ENCODE results near the gene ELMO2.

Gene ELMO2

DNA sequence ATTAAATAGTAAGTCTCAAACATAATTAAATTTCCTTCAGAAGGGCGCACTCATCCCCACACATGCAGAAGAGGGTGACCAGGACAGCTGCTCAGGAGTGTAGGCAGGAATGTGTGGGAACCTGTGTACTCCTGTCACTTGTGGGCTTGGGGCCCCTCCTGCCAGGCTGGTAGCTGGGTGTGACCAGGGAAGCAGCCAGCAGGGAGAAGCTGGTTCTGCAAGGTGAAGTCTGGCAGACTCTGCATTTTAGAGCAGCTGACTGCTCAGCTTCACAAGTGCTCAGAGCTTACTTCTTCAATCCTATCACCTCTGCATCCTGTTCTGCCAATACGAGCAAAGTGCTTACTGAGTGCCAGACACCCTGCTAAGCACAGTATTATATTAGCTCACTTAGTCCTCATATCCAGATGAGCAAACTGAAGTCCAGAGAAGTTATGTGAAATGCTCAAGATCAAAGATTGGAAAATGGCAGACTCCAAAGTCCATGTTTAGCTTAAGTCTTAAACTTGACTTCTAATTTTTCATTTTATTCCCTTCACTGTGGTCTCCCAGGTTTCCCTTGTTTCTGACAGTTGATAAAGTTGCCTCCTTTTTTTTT lies 27.9 kb downstream of the ELMO2 start:
- no peaks in the 10 kb centered on the region for H3K27me3 ChIP-seq (replicated peaks; ENCODE audit: insufficient read depth, low read length)
- no peaks in the 10 kb centered on the region for H3K9me3 ChIP-seq (replicated peaks; ENCODE audit: insufficient read depth, low read length)
- DNase-seq, result no peak
- H2AFZ ChIP-seq (ENCODE audit: low read length), result no peak overlapping the region
- no peak overlapping the region for H3K27ac ChIP-seq (ENCODE audit: low read length)
- no peak overlapping the region for H3K9ac ChIP-seq (ENCODE audit: low read length)
- H3K79me2 ChIP-seq (ENCODE audit: low read length), result no peaks in the 10 kb centered on the region
- H3K4me1 ChIP-seq (ENCODE audit: low read length), result no peaks in the 10 kb centered on the region
- no peak overlapping the region for H3K4me2 ChIP-seq (ENCODE audit: low read depth, low read length)
- H3K36me3 ChIP-seq (replicated peaks; ENCODE audit: insufficient read depth, low read length), result peaks cover 5% of the 10 kb centered on the region; the same call in 1 of the 2 replicates
- TF ChIP-seq EZH2 (optimal IDR thresholded peaks at IDR 0.05; ENCODE audit: low read depth, low read length), result no peak
- no peak for TF ChIP-seq EZH2phosphoT487 (IDR thresholded peaks at IDR 0.05; ENCODE audit: low read length)
- TF ChIP-seq, protein P1, sequence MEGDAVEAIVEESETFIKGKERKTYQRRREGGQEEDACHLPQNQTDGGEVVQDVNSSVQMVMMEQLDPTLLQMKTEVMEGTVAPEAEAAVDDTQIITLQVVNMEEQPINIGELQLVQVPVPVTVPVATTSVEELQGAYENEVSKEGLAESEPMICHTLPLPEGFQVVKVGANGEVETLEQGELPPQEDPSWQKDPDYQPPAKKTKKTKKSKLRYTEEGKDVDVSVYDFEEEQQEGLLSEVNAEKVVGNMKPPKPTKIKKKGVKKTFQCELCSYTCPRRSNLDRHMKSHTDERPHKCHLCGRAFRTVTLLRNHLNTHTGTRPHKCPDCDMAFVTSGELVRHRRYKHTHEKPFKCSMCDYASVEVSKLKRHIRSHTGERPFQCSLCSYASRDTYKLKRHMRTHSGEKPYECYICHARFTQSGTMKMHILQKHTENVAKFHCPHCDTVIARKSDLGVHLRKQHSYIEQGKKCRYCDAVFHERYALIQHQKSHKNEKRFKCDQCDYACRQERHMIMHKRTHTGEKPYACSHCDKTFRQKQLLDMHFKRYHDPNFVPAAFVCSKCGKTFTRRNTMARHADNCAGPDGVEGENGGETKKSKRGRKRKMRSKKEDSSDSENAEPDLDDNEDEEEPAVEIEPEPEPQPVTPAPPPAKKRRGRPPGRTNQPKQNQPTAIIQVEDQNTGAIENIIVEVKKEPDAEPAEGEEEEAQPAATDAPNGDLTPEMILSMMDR (IDR thresholded peaks at IDR 0.05; ENCODE audit: low read length), result no peak
- H3F3A ChIP-seq (ENCODE audit: insufficient read depth, low read length), result no peaks in the 10 kb centered on the region
- no peaks in the 10 kb centered on the region for H3K9me2 ChIP-seq (replicated peaks; ENCODE audit: insufficient read depth, low read length)
- H3K4me3 ChIP-seq (ENCODE audit: low read length), result no peak overlapping the region
- no peaks in the 10 kb centered on the region for H4K20me1 ChIP-seq (ENCODE audit: insufficient read depth, low read length)

DNA sequence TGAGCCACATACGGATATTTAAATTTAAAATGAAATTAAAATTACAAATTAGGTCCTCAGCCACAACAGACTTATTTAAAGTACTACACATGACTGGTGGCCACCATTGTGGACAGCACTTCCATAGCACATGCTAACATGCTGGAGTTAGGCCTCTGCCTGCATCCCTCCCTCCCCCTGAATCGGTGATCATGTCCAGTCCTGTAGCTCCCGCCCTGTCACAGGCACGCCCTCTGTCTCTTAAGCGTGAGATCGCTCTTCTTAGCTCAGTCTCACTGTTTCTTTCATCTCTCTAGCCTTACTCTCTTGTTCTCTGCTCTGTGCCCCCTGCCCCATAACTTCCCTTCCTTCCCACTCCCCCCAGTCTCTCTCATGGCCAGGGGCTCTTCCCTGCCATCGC lies 28.9 kb downstream of the ELMO2 start:
- Histone ChIP-seq H3F3A (ENCODE audit: insufficient read depth, low read length) (no peaks in the 10 kb centered on the region), H3K9me2 (replicated peaks; ENCODE audit: insufficient read depth, low read length) (no peaks in the 10 kb centered on the region), H3K27me3 (replicated peaks; ENCODE audit: insufficient read depth, low read length) (no peaks in the 10 kb centered on the region), H3K36me3 (replicated peaks; ENCODE audit: insufficient read depth, low read length) (no peaks in the 10 kb centered on the region), H3K79me2 (ENCODE audit: low read length) (no peaks in the 10 kb centered on the region), H4K20me1 (ENCODE audit: insufficient read depth, low read length) (no peaks in the 10 kb centered on the region), H3K4me2 (ENCODE audit: low read depth, low read length) (no peak overlapping the region), H3K9me3 (replicated peaks; ENCODE audit: insufficient read depth, low read length) (no peaks in the 10 kb centered on the region), H3K9ac (ENCODE audit: low read length) (no peak overlapping the region), H3K4me3 (ENCODE audit: low read length) (no peak overlapping the region), H3K27ac (ENCODE audit: low read length) (no peak overlapping the region), H2AFZ (ENCODE audit: low read length) (no peak overlapping the region), H3K4me1 (ENCODE audit: low read length) (no peaks in the 10 kb centered on the region)
- no peak for TF ChIP-seq EZH2 (optimal IDR thresholded peaks at IDR 0.05; ENCODE audit: low read depth, low read length)
- DNase-seq, result no peak

DNA sequence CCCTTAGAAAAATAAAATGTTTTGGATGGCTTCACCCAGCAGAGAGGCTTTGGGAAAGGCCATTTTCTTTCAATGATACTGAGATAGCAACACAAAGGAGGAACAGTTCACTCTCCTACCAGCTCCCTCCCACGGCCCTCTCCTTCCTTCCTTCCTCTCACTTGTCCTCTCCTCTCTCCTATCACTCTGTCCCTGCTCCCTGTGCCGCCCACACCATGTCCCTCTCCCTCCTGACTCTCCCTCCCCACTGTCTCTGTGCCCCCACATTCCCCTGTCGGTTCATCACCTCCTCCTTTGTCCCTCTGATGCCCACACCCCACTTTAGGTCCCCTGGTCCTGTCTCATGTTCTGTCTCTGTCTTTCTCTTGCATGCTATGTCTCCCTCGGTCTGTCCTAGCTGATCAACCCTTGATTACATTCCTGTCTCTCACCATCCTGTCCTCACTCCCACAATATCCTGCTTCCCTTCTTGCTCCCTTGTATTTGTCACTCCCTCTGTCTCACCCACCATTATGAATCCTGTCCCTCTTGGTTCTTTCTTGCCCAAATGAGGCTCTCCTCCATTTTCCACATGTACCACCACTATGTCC lies 30.1 kb downstream of the ELMO2 start:
- DNase-seq, result no peak
- H2AFZ ChIP-seq (ENCODE audit: low read length), result no peak overlapping the region
- no peak overlapping the region for H3K9ac ChIP-seq (ENCODE audit: low read length)
- no peak overlapping the region for H3K27ac ChIP-seq (ENCODE audit: low read length)
- H3K27me3 ChIP-seq (replicated peaks; ENCODE audit: insufficient read depth, low read length), result no peaks in the 10 kb centered on the region
- H3K36me3 ChIP-seq (replicated peaks; ENCODE audit: insufficient read depth, low read length), result 0 out of 2 replicates have a peak, but pooled peaks cover 3% of the 10 kb centered on the region
- H3K4me3 ChIP-seq (ENCODE audit: low read length), result no peak overlapping the region
- H3K9me3 ChIP-seq (replicated peaks; ENCODE audit: insufficient read depth, low read length), result no peaks in the 10 kb centered on the region
- no peaks in the 10 kb centered on the region for H3F3A ChIP-seq (ENCODE audit: insufficient read depth, low read length)
- no peak for TF ChIP-seq EZH2 (optimal IDR thresholded peaks at IDR 0.05; ENCODE audit: low read depth, low read length)
- TF ChIP-seq, protein P1 (IDR thresholded peaks at IDR 0.05; ENCODE audit: low read length), result no peak
- no peak for TF ChIP-seq EZH2phosphoT487 (IDR thresholded peaks at IDR 0.05; ENCODE audit: low read length)
- H3K9me2 ChIP-seq (replicated peaks; ENCODE audit: insufficient read depth, low read length), result no peaks in the 10 kb centered on the region
- H4K20me1 ChIP-seq (ENCODE audit: insufficient read depth, low read length), result no peaks in the 10 kb centered on the region
- H3K4me1 ChIP-seq (ENCODE audit: low read length), result no peaks in the 10 kb centered on the region
- no peak overlapping the region for H3K4me2 ChIP-seq (ENCODE audit: low read depth, low read length)
- no peaks in the 10 kb centered on the region for H3K79me2 ChIP-seq (ENCODE audit: low read length)

DNA sequence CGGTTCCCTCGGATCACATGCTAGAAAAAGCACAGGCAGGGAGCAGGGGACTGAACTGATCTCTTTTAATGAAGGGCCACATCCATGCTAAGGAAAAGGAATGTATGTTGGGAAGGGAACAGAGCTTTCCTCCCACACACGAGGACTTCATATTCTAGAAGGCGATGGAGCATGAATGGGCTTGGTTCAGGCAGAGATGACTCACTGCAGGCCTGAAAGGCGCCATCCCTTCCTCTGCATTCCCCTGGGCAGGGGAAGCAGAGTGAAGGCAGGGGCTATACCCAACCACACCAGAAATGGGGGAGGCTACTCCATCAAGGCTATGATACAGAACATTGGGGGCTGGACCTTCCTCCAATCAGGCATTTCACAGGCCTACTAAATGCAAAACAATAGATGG lies 30.6 kb downstream of the ELMO2 start:
- H4K20me1 ChIP-seq (ENCODE audit: insufficient read depth, low read length), result no peaks in the 10 kb centered on the region
- 0 out of 2 replicates have a peak, but pooled peaks cover 8% of the 10 kb centered on the region for H3K36me3 ChIP-seq (replicated peaks; ENCODE audit: insufficient read depth, low read length)
- H3K79me2 ChIP-seq (ENCODE audit: low read length), result no peaks in the 10 kb centered on the region
- no peak overlapping the region for H2AFZ ChIP-seq (ENCODE audit: low read length)
- no peaks in the 10 kb centered on the region for H3F3A ChIP-seq (ENCODE audit: insufficient read depth, low read length)
- H3K9me3 ChIP-seq (replicated peaks; ENCODE audit: insufficient read depth, low read length), result no peaks in the 10 kb centered on the region
- no peaks in the 10 kb centered on the region for H3K27me3 ChIP-seq (replicated peaks; ENCODE audit: insufficient read depth, low read length)
- TF ChIP-seq EZH2 (optimal IDR thresholded peaks at IDR 0.05; ENCODE audit: low read depth, low read length) (no peak), EZH2phosphoT487 (IDR thresholded peaks at IDR 0.05; ENCODE audit: low read length) (no peak)
- TF ChIP-seq, protein P1 (IDR thresholded peaks at IDR 0.05; ENCODE audit: low read length), result no peak
- no peak overlapping the region for H3K4me3 ChIP-seq (ENCODE audit: low read length)
- no peaks in the 10 kb centered on the region for H3K4me1 ChIP-seq (ENCODE audit: low read length)
- no peaks in the 10 kb centered on the region for H3K9me2 ChIP-seq (replicated peaks; ENCODE audit: insufficient read depth, low read length)
- H3K27ac ChIP-seq (ENCODE audit: low read length), result no peak overlapping the region
- H3K4me2 ChIP-seq (ENCODE audit: low read depth, low read length), result no peak overlapping the region
- H3K9ac ChIP-seq (ENCODE audit: low read length), result no peak overlapping the region
- no peak for DNase-seq
